ENCODE results near the gene F2RL3.
"Not testable (repeated sequence)": the region's sequence is repeated elsewhere in the genome, so short reads cannot be mapped to it uniquely, and the experiment has no call there.

Gene F2RL3

DNA sequence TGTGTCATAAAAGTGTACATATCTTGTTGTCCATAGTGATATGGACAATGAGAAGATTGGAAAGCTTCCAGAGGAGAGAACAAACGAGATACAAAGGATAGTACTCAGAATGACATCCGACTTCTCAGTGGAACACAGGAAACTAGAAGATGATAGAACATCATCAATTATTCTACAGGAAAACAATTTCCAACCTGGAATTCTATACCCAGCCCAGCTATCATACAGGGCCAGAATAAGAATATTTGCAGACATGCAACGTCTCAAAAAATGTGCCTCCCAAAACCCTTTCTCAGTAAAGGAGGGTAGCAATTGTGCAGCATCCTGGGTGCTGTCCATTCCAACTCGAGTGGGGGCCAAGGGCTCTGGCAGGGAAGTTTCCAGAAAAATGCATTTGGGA lies 24.0 kb downstream of the F2RL3 start:
- in situ Hi-C loops (cut with MboI; ENCODE audit: low pct_unique_long_range_greater_than_20kb, low sequenced_read_pairs) = no loop called here

GRCh38 chr19:16914421-16914820 lies 25.6 kb downstream of the F2RL3 start:
- in situ Hi-C loops (cut with MboI; ENCODE audit: low pct_unique_long_range_greater_than_20kb, low sequenced_read_pairs) = no loop called here

More for the DNA sequence above, 24.0 kb downstream of the F2RL3 start:
- DNase-seq = no peak

DNA sequence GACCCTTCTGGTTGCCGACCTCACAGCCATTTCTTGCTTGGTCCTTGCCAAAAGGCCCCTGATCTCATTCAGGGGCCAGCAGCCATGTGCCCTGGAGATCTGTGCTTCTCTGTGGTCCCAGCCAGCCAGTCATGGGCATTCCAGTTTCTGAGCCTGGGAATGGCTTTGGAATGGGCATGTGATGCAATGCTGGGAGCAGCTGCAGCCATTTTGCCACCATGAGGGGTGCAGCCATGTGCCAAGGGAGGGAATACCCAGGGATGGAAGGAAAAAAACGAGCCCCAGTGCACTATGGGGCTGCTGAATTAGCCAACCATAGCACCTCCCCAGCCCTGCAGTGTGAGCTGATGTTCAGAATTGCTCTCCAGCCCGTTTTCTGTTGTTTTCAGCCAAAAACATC lies 26.3 kb downstream of the F2RL3 start:
- in situ Hi-C loops (cut with MboI; ENCODE audit: low pct_unique_long_range_greater_than_20kb, low sequenced_read_pairs) = no loop called here
- no peak for DNase-seq

More at GRCh38 chr19:16914421-16914820, 25.6 kb downstream of the F2RL3 start:
- no peak for DNase-seq

DNA sequence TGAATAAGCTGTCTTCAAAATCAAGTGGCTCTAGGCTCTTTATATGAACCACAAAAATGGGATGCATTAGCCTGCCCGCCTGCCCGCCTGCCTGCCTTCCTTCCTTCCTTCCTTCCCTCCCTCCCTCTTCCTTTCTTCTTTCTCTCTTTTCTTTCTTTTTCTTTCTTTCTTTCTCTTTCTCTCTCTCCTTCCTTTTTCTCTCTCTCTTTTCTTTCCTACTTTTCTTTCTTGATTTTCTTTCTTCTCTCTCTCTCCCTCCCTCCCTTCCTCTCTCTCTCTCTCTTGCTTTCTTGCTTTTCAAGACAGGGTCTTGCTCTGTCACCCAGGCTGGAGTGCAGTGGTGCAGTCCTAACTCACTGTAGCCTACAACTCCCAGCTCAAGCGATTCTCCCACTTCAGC lies 26.9 kb downstream of the F2RL3 start:
- in situ Hi-C loops (cut with MboI; ENCODE audit: low pct_unique_long_range_greater_than_20kb, low sequenced_read_pairs) = no loop called here
- no peak for DNase-seq

- in situ Hi-C loops (cut with MboI; ENCODE audit: low pct_unique_long_range_greater_than_20kb, low sequenced_read_pairs) = no loop called here
- DNase-seq = no peak
Observed at GRCh38 chr19:16917401-16917800, 28.6 kb downstream of the F2RL3 start.

GRCh38 chr19:16919496-16919895 lies 30.7 kb downstream of the F2RL3 start:
- DNase-seq = no peak
- in situ Hi-C loops (cut with MboI; ENCODE audit: low pct_unique_long_range_greater_than_20kb, low sequenced_read_pairs) = no loop called here

GRCh38 chr19:16920816-16921529 lies 32.2 kb downstream of the F2RL3 start:
- no peak for DNase-seq
- in situ Hi-C loops (cut with MboI; ENCODE audit: low pct_unique_long_range_greater_than_20kb, low sequenced_read_pairs) = no loop called here

- no peak for DNase-seq
- in situ Hi-C loops (cut with MboI; ENCODE audit: low pct_unique_long_range_greater_than_20kb, low sequenced_read_pairs) = no loop called here
Observed at GRCh38 chr19:16921766-16922591, 33.2 kb downstream of the F2RL3 start.

GRCh38 chr19:16922592-16922934 lies 33.8 kb downstream of the F2RL3 start:
- in situ Hi-C loops (cut with MboI; ENCODE audit: low pct_unique_long_range_greater_than_20kb, low sequenced_read_pairs) = no loop called here
- DNase-seq = no peak

DNA sequence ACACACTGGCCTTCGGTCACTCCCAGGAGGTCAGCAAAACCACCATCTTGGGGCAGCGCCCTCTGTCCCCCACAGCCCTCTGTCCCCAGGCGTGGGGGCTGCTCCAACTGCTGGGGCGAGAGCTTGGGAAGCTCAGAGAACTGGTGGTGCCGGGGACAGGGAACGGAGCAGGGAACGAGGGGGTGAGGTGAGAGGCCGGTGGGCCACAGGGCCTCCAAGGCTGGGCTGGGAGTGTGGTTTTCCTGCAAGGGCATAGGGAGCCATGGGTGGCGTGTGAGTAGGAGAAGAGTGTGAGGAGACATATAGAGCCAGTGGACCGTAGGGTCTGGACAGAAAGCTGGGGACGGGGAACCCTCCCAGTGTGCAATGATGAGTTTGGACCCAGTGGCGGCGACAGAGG lies 34.1 kb downstream of the F2RL3 start:
- DNase-seq = no peak
- in situ Hi-C loops (cut with MboI; ENCODE audit: low pct_unique_long_range_greater_than_20kb, low sequenced_read_pairs) = no loop called here

- no peak for DNase-seq
- in situ Hi-C loops (cut with MboI; ENCODE audit: low pct_unique_long_range_greater_than_20kb, low sequenced_read_pairs) = no loop called here
Observed at GRCh38 chr19:16927883-16928282, 39.1 kb downstream of the F2RL3 start.

GRCh38 chr19:16928351-16928750 lies 39.6 kb downstream of the F2RL3 start:
- in situ Hi-C loops (cut with MboI; ENCODE audit: low pct_unique_long_range_greater_than_20kb, low sequenced_read_pairs) = no loop called here
- no peak for DNase-seq

DNA sequence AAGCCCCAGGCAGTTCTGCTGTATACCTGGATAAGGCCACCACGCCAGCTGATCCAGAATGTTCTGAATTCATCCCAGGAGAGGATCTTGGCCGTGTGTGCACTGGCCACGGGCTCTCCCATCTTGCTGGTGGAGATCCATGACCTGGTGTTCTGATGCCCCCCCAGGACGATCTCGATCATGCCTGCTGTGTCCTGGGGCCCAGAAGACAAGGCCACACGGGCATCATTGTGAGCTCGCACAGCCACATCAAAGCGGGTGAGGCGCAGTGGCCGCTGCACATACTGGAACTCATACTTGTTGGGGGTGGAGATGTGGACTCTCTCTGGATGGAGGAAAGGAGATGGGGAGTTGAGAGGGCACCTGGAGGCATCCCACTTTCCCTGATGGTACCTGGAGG lies 40.1 kb downstream of the F2RL3 start:
- in situ Hi-C loops (cut with MboI; ENCODE audit: low pct_unique_long_range_greater_than_20kb, low sequenced_read_pairs) = no loop called here
- DNase-seq = no peak

DNA sequence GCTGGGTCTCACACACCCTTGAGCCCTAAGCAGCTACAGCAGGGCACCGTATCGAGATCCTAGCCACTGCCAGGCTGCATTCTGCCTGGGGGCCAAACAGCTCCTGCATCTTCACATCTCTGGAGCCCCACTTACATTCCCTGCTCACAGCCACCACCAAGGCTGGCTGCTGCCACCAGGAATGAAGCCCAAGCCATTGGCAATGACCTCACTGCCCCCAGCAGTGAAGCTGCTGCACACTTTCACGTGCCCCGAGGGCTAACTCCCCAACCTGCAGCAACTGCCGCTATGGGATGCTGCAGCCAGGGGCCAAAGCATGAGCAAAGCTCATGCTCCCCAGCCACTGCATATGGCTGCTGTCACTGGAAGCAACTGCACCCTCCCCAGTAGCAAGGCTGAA lies 42.0 kb downstream of the F2RL3 start:
- in situ Hi-C loops (cut with MboI; ENCODE audit: low pct_unique_long_range_greater_than_20kb, low sequenced_read_pairs) = no loop called here
- no peak for DNase-seq

DNA sequence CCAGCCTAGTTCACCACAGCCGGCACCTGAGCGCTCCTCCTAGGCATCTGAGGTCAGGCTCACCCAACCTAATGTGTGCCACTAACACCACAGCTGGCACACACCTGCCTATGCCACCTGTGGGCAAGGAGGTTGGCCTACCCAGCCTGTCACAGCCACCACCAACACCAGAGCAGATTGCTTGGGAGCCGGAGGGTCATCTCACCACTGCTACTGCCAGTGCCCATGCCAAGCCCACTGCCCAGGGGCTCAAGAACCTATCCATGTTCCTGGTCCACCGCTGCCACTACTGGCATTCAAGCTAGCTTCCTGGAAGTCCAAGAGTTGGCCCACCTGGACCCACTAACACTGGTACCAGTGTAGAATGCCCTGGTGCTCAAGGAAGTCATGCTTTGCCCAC lies 42.5 kb downstream of the F2RL3 start:
- no peak for DNase-seq
- in situ Hi-C loops (cut with MboI; ENCODE audit: low pct_unique_long_range_greater_than_20kb, low sequenced_read_pairs) = no loop called here

- in situ Hi-C loops (cut with MboI; ENCODE audit: low pct_unique_long_range_greater_than_20kb, low sequenced_read_pairs) = no loop called here
Observed at GRCh38 chr19:16934489-16934888, 45.7 kb downstream of the F2RL3 start.

DNA sequence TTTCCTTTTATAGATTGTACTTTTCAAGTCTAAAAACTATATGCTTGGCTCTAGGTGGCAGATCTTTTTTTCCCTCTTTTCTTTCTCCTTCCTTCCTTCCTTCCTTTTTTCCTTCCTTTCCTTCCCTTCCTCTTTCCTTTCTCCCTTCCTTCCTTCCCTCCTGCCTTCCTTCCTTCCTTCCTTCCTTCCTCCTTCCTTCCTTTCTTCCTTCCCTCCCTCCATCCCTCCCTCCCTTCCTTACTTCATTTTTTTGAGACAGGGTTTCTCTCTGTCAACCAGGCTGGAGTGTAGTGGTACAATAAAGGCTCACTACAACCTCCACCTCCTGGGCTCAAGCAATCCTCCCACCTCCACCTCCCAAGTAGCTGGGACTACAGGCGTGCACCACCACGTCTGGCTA lies 48.1 kb downstream of the F2RL3 start:
- in situ Hi-C loops (cut with MboI; ENCODE audit: low pct_unique_long_range_greater_than_20kb, low sequenced_read_pairs) = no loop called here

More at GRCh38 chr19:16934489-16934888, 45.7 kb downstream of the F2RL3 start:
- DNase-seq = no peak

GRCh38 chr19:16937796-16938195 lies 49.0 kb downstream of the F2RL3 start:
- DNase-seq; in situ Hi-C loops (cut with MboI; ENCODE audit: low pct_unique_long_range_greater_than_20kb, low sequenced_read_pairs): not testable (repeated sequence)

More for the DNA sequence above, 48.1 kb downstream of the F2RL3 start:
- DNase-seq = no peak

DNA sequence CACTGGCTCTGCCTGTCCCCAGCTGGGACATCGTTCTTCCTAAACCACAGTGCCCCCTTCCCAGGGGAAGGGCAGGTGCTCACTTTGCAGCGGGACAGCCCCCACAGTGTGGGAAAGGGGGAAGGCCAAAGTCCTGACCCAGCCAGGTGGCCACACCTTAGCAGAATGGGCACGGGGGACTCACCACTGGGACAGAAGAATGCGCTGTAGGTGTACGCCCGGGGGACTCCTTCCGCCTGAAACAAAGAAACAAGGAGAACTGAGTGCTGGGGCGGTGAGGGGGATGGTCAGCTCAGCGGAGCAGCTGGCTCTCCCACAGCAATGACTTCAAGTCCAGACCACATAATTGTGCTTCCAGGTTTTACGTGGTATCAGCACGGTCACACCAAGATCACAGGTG lies 49.4 kb downstream of the F2RL3 start:
- DNase-seq = no peak
- in situ Hi-C loops (cut with MboI; ENCODE audit: low pct_unique_long_range_greater_than_20kb, low sequenced_read_pairs) = no loop called here

DNA sequence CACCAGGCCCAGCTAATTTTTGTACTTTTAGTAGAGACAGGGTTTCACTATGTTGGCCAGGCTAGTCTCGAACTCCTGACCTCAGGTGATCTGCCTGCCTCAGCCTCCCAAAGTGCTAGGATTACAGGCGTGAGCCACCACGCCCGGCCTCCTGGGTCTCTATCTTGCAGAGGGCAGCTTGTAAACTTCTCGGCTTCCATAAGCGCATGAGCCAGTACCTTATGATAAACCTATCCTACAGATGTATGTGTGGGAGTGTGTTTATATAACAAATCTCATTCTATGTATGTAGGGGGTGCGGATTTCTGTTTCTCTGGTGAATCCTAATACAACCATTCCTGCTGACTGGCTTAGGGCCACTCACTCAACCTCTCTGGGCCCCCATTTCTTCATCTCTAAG lies 51.3 kb downstream of the F2RL3 start:
- DNase-seq; in situ Hi-C loops (cut with MboI; ENCODE audit: low pct_unique_long_range_greater_than_20kb, low sequenced_read_pairs): not testable (repeated sequence)

GRCh38 chr19:16940626-16941025 lies 51.8 kb downstream of the F2RL3 start:
- no peak for DNase-seq
- in situ Hi-C loops (cut with MboI; ENCODE audit: low pct_unique_long_range_greater_than_20kb, low sequenced_read_pairs) = no loop called here

Data from KBM-7 (cell line).